HepG2 (cell line): Measurements from ENCODE around the gene TUBB4B. TPM values are rescaled to one million over a fixed set of nuclear protein-coding genes. Genes with fewer than 3 reads are reported as not detected.
A peak's percentile ranks its signal among the peaks of the same experiment; 100 is the strongest.

Experiments
- CHD2 ChIP-seq: IDR thresholded peaks from 2 replicates; pipeline ENCODE4 v1.6.1; 2011; ENCODE audit warnings: low read depth, low read length, improper control_type of control experiment
- DR1 ChIP-seq: sonication (generic); formaldehyde crosslinking; IDR thresholded peaks from 2 replicates; pipeline ENCODE4 v1.8.0; 2021; ENCODE audit warnings: mild to moderate bottlenecking, missing genetic modification reagents, inconsistent platforms
- FOXO4 ChIP-seq: sonication (generic); formaldehyde crosslinking; conservative IDR thresholded peaks from 2 replicates; pipeline ENCODE4 v1.8.1; 2023; ENCODE audit warnings: missing genetic modification reagents
- HMG20B ChIP-seq: conservative IDR thresholded peaks from 2 replicates; pipeline ENCODE4 v1.6.1; 2016; ENCODE audit warnings: missing genetic modification reagents, missing compliant biosample characterization
- MAFG ChIP-seq: sonication (generic); formaldehyde crosslinking; IDR thresholded peaks from 2 replicates; pipeline ENCODE4 v1.5.1; 2020; ENCODE audit warnings: mild to moderate bottlenecking, missing genetic modification reagents
- MXD1 ChIP-seq: sonication (generic); formaldehyde crosslinking; IDR thresholded peaks from 2 replicates; pipeline ENCODE4 v1.4.0; 2020; ENCODE audit warnings: mild to moderate bottlenecking, missing genetic modification reagents
- MYNN ChIP-seq: sonication (generic); formaldehyde crosslinking; IDR thresholded peaks from 2 replicates; pipeline ENCODE4 v1.4.0; 2020; ENCODE audit warnings: mild to moderate bottlenecking, low read depth, missing genetic modification reagents
- PTBP1 ChIP-seq: fragments of 200-400 bp; formaldehyde crosslinking; IDR thresholded peaks from 2 replicates; pipeline ENCODE4 v1.6.1; 2018; ENCODE audit warnings: low read length, low read depth; ENCODE audit not compliant: poor library complexity, severe bottlenecking
- RAD21 ChIP-seq: fragments of 450-650 bp; formaldehyde crosslinking; IDR thresholded peaks from 2 replicates; pipeline ENCODE4 v1.5.0; 2020; ENCODE audit warnings: mild to moderate bottlenecking
- RBFOX2 ChIP-seq: fragments of 200-400 bp; formaldehyde crosslinking; IDR thresholded peaks from 2 replicates; pipeline ENCODE4 v1.6.1; 2017; ENCODE audit warnings: low read depth, mild to moderate bottlenecking, low read length
- SIN3B ChIP-seq: fragments of 150-350 bp; IDR thresholded peaks from 2 replicates; pipeline ENCODE4 v1.6.1; 2014; ENCODE audit warnings: low read length
- SYNCRIP ChIP-seq: fragments of 200-400 bp; formaldehyde crosslinking; IDR thresholded peaks from 2 replicates; pipeline ENCODE4 v1.6.1; 2018; ENCODE audit warnings: mild to moderate bottlenecking, low read depth, low read length; ENCODE audit not compliant: insufficient read depth
- YEATS2 ChIP-seq: sonication (generic); formaldehyde crosslinking; IDR thresholded peaks from 2 replicates; pipeline ENCODE4 v1.4.0; 2020; ENCODE audit warnings: missing genetic modification reagents, borderline replicate concordance
- ZFAT ChIP-seq: sonication (generic); formaldehyde crosslinking; conservative IDR thresholded peaks from 2 replicates; pipeline ENCODE4 v1.8.1; 2023; ENCODE audit warnings: missing genetic modification reagents, inconsistent platforms
- ZNF556 ChIP-seq: sonication (generic); formaldehyde crosslinking; IDR thresholded peaks from 2 replicates; pipeline ENCODE4 v1.4.0; 2020; ENCODE audit warnings: mild to moderate bottlenecking, missing genetic modification reagents, borderline replicate concordance
- ZNF775 ChIP-seq: sonication (generic); formaldehyde crosslinking; IDR thresholded peaks from 2 replicates; pipeline ENCODE4 v1.4.0; 2020; ENCODE audit warnings: missing genetic modification reagents, mild to moderate bottlenecking, moderate library complexity, borderline replicate concordance
- ZNF891 ChIP-seq: sonication (generic); formaldehyde crosslinking; IDR thresholded peaks from 2 replicates; pipeline ENCODE4 v1.5.0; 2020; ENCODE audit warnings: mild to moderate bottlenecking, missing genetic modification reagents
- polyA plus RNA-seq, 8 experiments: library from polyadenylated mRNA; depleted of rRNA in 3 of 8; stranded (reverse) in 7 of 8; unstranded in 1 of 8; fragments of >200 nt; fragmentation: Illumina TruSeq in 4 of 8; extraction: Trizol in 4 of 8; gene quantifications; 2 replicates each; pipeline versions ENCODE4 v1.2.1 to v1.2.3, GENCODE V29; 2011 to 2016; ENCODE audit warnings: low read depth in 4 of 8, missing spikeins in 1 of 8, mixed read lengths in 1 of 8; ENCODE audit not compliant: insufficient read depth in 1 of 8
- total RNA-seq, 5 experiments: library from RNA; depleted of rRNA; stranded (reverse); fragments of >200 nt; fragmentation: Illumina TruSeq; extraction: Trizol; gene quantifications; 2 replicates each; pipeline ENCODE4 v1.2.3, GENCODE V29; 2016; ENCODE audit warnings: low read depth in 1 of 5
- TF ChIP-seq, protein P1 (sequence below): sonication (generic); formaldehyde crosslinking; IDR thresholded peaks from 2 replicates; pipeline ENCODE4 v1.4.0; 2020; ENCODE audit warnings: missing genetic modification reagents
- TF ChIP-seq, protein P2 (sequence below): sonication (generic); formaldehyde crosslinking; IDR thresholded peaks from 2 replicates; pipeline ENCODE4 v1.4.0; 2020; ENCODE audit warnings: missing genetic modification reagents, borderline replicate concordance
- TF ChIP-seq, protein P3 (sequence below): sonication (generic); formaldehyde crosslinking; IDR thresholded peaks from 2 replicates; pipeline ENCODE4 v1.4.0; 2020; ENCODE audit warnings: mild to moderate bottlenecking, missing genetic modification reagents

TUBB4B gene
- total and polyA plus RNA-seq, 2 of the 13 experiments (the other 11 are each of a cell fraction or from before 2014, with no cell fraction given), result 182 to 412 TPM

DNA sequence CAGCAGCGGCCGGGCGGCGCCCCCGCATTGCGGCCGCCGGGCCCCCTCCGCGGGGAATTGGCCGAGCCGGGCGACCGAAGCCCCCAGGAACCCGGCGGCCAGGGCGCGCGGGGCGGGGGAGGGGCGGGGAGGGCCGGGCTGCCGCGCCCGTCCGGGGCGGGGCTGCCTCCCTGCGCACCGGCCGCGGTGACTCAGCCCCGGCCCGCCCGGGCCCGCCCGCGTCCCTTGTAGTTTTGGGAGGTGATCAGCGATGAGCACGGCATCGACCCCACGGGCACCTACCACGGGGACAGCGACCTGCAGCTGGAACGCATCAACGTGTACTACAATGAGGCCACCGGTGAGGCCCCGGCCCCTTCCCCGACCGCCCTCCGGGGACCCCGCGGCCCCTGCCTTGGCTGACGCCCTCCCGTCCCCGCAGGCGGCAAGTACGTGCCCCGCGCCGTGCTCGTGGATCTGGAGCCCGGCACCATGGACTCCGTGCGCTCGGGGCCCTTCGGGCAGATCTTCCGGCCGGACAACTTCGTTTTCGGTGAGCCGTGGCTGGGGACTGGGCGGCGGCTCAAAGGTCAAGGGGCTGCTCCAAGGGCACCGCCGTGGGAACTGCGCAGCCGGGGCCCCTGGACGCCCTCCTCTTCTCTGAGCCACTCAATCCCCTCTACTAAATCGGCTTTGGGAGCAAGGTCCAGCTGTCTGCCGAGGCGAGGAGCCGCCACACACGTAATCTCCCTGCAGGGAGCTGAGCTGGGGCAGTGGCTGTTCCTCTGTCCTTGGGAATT, 592 bp downstream of the TUBB4B start (continued):
- TF ChIP-seq DR1 (no peak), MXD1 (CRISPR knock-in tag) (peak; percentile 61; the same call in 1 of the 2 replicates), SIN3B (no peak), ZNF775 (CRISPR knock-in tag) (no peak), RBFOX2 (peak; percentile 87), CHD2 (no peak), HMG20B (CRISPR knock-in tag) (no peak), MYNN (CRISPR knock-in tag) (no peak), ZNF556 (CRISPR knock-in tag) (peak; percentile 27; the same call in 1 of the 2 replicates), RAD21 (CRISPR knock-in tag) (peak; percentile 37; the same call in 1 of the 2 replicates), ZFAT (CRISPR knock-in tag) (no peak), PTBP1 (no peak), ZNF891 (CRISPR knock-in tag) (no peak), FOXO4 (CRISPR knock-in tag) (no peak), SYNCRIP (no peak), YEATS2 (CRISPR knock-in tag) (no peak), MAFG (CRISPR knock-in tag) (no peak)
- TF ChIP-seq, protein P1, sequence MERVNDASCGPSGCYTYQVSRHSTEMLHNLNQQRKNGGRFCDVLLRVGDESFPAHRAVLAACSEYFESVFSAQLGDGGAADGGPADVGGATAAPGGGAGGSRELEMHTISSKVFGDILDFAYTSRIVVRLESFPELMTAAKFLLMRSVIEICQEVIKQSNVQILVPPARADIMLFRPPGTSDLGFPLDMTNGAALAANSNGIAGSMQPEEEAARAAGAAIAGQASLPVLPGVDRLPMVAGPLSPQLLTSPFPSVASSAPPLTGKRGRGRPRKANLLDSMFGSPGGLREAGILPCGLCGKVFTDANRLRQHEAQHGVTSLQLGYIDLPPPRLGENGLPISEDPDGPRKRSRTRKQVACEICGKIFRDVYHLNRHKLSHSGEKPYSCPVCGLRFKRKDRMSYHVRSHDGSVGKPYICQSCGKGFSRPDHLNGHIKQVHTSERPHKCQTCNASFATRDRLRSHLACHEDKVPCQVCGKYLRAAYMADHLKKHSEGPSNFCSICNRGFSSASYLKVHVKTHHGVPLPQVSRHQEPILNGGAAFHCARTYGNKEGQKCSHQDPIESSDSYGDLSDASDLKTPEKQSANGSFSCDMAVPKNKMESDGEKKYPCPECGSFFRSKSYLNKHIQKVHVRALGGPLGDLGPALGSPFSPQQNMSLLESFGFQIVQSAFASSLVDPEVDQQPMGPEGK (CRISPR knock-in tag), result peak; percentile 92
- TF ChIP-seq, protein P2, sequence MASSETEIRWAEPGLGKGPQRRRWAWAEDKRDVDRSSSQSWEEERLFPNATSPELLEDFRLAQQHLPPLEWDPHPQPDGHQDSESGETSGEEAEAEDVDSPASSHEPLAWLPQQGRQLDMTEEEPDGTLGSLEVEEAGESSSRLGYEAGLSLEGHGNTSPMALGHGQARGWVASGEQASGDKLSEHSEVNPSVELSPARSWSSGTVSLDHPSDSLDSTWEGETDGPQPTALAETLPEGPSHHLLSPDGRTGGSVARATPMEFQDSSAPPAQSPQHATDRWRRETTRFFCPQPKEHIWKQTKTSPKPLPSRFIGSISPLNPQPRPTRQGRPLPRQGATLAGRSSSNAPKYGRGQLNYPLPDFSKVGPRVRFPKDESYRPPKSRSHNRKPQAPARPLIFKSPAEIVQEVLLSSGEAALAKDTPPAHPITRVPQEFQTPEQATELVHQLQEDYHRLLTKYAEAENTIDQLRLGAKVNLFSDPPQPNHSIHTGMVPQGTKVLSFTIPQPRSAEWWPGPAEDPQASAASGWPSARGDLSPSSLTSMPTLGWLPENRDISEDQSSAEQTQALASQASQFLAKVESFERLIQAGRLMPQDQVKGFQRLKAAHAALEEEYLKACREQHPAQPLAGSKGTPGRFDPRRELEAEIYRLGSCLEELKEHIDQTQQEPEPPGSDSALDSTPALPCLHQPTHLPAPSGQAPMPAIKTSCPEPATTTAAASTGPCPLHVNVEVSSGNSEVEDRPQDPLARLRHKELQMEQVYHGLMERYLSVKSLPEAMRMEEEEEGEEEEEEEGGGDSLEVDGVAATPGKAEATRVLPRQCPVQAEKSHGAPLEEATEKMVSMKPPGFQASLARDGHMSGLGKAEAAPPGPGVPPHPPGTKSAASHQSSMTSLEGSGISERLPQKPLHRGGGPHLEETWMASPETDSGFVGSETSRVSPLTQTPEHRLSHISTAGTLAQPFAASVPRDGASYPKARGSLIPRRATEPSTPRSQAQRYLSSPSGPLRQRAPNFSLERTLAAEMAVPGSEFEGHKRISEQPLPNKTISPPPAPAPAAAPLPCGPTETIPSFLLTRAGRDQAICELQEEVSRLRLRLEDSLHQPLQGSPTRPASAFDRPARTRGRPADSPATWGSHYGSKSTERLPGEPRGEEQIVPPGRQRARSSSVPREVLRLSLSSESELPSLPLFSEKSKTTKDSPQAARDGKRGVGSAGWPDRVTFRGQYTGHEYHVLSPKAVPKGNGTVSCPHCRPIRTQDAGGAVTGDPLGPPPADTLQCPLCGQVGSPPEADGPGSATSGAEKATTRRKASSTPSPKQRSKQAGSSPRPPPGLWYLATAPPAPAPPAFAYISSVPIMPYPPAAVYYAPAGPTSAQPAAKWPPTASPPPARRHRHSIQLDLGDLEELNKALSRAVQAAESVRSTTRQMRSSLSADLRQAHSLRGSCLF (CRISPR knock-in tag), result no peak
- TF ChIP-seq, protein P3, sequence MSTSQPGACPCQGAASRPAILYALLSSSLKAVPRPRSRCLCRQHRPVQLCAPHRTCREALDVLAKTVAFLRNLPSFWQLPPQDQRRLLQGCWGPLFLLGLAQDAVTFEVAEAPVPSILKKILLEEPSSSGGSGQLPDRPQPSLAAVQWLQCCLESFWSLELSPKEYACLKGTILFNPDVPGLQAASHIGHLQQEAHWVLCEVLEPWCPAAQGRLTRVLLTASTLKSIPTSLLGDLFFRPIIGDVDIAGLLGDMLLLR, result 0 out of 2 replicates have a peak, but pooled peaks have one; percentile 61
